ENCODE data around the gene ZNF444. TPM values are rescaled to one million over a fixed set of nuclear protein-coding genes. Genes with fewer than 3 reads are reported as not detected.

The ZNF444 gene
- total and polyA plus RNA-seq, 2 donors (not counting 3 experiments of a cell fraction or from before 2014, with no cell fraction given): 37.2 to 41.7 TPM

DNA sequence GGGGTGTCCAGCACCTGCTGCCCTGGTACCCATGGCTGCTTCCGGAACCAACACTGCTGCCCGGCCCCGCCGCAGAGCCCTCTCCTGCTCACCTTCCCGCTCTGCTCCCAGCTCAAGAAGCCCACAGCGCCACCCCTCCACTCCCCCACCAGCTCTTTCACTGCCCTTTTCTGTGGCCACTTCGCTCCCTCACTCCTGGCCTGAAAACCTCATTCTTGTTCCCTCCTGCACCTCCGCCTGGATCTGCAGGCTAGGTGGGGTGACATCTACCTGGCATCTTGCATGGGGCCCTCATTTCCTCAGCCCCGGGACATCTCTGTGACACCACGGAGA is 26.3 kb upstream of the ZNF444 start:
- BruUV-seq (replicated peaks): no TSS peak
- H3K79me2 ChIP-seq (ENCODE audit: control insufficient read depth, insufficient read depth, low read length): peaks cover 95% of the 10 kb centered on the region
- no peak overlapping the region for H3K27ac ChIP-seq (ENCODE audit: insufficient read depth, low read depth, low read length)
- intact Hi-C loops (cut with micrococcal nuclease): no loop called here
- no peaks in the 10 kb centered on the region for H3K27me3 ChIP-seq (ENCODE audit: control insufficient read depth in 2 of 2, insufficient read depth in 2 of 2, low read length in 2 of 2)
- dilution Hi-C loops (cut with MboI; ENCODE audit: extremely low pct_ligation_motif_present, low sequenced_read_pairs): no loop called here
- H3K9me1 ChIP-seq (replicated peaks; ENCODE audit: control insufficient read depth, extremely low read depth, insufficient read depth, low read length): no peaks in the 10 kb centered on the region
- ChIA-PET CTCF (interaction anchor here (0.9 kb wide), 1 partner anchor 10 kb away, joined by 4 read pairs; no protein-coding TSS in a partner anchor), POLR2A (no interaction called here)
- peaks cover 38% of the 10 kb centered on the region for H3K4me1 ChIP-seq (ENCODE audit: control insufficient read depth, extremely low read depth, insufficient read depth, low read length)
- no peaks in the 10 kb centered on the region for H3K9me3 ChIP-seq (replicated peaks; ENCODE audit: control insufficient read depth, insufficient read depth, low read length)
- H2AFZ ChIP-seq (ENCODE audit: low read depth, low read length): no peak overlapping the region
- H4K20me1 ChIP-seq (replicated peaks; ENCODE audit: control insufficient read depth, extremely low read depth, insufficient read depth, low read length): no peaks in the 10 kb centered on the region
- TF ChIP-seq GATA2 (IDR thresholded peaks at IDR 0.05; ENCODE audit: insufficient read depth, insufficient read length, low read depth, low read length): no peak
- no peak for TF ChIP-seq MAX (IDR thresholded peaks at IDR 0.05; ENCODE audit: insufficient read depth, insufficient read length)
- no peak for TF ChIP-seq CTCF (IDR thresholded peaks at IDR 0.05; ENCODE audit: extremely low read depth in 1 of 2, insufficient read depth in 1 of 2, low read depth in 1 of 2, low read length in 2 of 2)
- H3K4me3 ChIP-seq (replicated peaks in 1 of 3; ENCODE audit: insufficient read depth in 1 of 3, low read depth in 1 of 3, low read length in 3 of 3): no peak overlapping the region
- FAIRE-seq: no peak
- no peak overlapping the region for H3K4me2 ChIP-seq (ENCODE audit: insufficient read depth, low read length)
- no peaks in the 10 kb centered on the region for H3K36me3 ChIP-seq (ENCODE audit: control insufficient read depth in 2 of 2, extremely low read depth in 1 of 2, insufficient read depth in 2 of 2, low read length in 2 of 2)
- no peak for DNase-seq (ENCODE audit: low read depth, low spot score)
- no peak overlapping the region for H3K9ac ChIP-seq (replicated peaks; ENCODE audit: extremely low read depth, insufficient read depth, low read length)

DNA sequence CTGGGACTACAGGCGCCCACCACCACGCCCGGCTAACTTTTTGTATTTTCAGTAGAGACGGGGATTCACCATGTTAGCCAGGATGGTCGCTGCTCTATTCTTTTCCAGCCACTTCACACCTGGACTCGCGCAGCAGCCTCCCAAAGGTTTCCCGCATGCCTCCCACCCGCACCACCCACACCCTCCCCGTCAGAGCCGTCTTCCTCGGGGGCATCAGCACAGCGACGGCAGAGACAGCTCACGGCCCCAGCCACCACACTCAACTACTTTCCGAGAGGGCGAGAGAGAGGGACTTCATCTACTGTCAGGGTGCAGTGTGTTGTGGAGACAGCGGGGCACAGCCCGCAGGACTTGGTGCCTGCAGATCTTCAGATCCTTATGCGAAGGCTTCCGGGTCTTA is 25.6 kb upstream of the ZNF444 start:
- CTCF ChIA-PET: no interaction called here
- Histone ChIP-seq H3K9me3 (replicated peaks; ENCODE audit: control insufficient read depth, insufficient read depth, low read length) (no peaks in the 10 kb centered on the region), H3K9ac (replicated peaks; ENCODE audit: extremely low read depth, insufficient read depth, low read length) (no peak overlapping the region), H3K27me3 (ENCODE audit: control insufficient read depth in 2 of 2, insufficient read depth in 2 of 2, low read length in 2 of 2) (no peaks in the 10 kb centered on the region), H3K79me2 (ENCODE audit: control insufficient read depth, insufficient read depth, low read length) (peaks cover 92% of the 10 kb centered on the region), H2AFZ (ENCODE audit: low read depth, low read length) (no peak overlapping the region), H3K36me3 (ENCODE audit: control insufficient read depth in 2 of 2, extremely low read depth in 1 of 2, insufficient read depth in 2 of 2, low read length in 2 of 2) (no peaks in the 10 kb centered on the region), H3K4me1 (ENCODE audit: control insufficient read depth, extremely low read depth, insufficient read depth, low read length) (peaks cover 37% of the 10 kb centered on the region), H3K27ac (ENCODE audit: insufficient read depth, low read depth, low read length) (no peak overlapping the region), H3K9me1 (replicated peaks; ENCODE audit: control insufficient read depth, extremely low read depth, insufficient read depth, low read length) (no peaks in the 10 kb centered on the region), H4K20me1 (replicated peaks; ENCODE audit: control insufficient read depth, extremely low read depth, insufficient read depth, low read length) (no peaks in the 10 kb centered on the region), H3K4me2 (ENCODE audit: insufficient read depth, low read length) (no peak overlapping the region), H3K4me3 (replicated peaks in 1 of 3; ENCODE audit: insufficient read depth in 1 of 3, low read depth in 1 of 3, low read length in 3 of 3) (no peak overlapping the region)
- TF ChIP-seq EZH2 (IDR thresholded peaks at IDR 0.05; ENCODE audit: borderline replicate concordance, low read depth, low read length, severe bottlenecking) (no peak), GATA2 (IDR thresholded peaks at IDR 0.05; ENCODE audit: insufficient read depth, insufficient read length, low read depth, low read length) (no peak), FOS (IDR thresholded peaks at IDR 0.05; ENCODE audit: borderline replicate concordance, insufficient read depth, low read length) (no peak), MAX (IDR thresholded peaks at IDR 0.05; ENCODE audit: insufficient read depth, insufficient read length) (no peak), MYC (IDR thresholded peaks at IDR 0.05; ENCODE audit: low read depth, low read length) (no peak), POLR2A (IDR thresholded peaks at IDR 0.05; ENCODE audit: low read depth, low read length) (no peak), JUN (IDR thresholded peaks at IDR 0.05; ENCODE audit: borderline replicate concordance, insufficient read depth, insufficient read length, low read depth) (no peak), CTCF (IDR thresholded peaks at IDR 0.05; ENCODE audit: extremely low read depth in 1 of 2, insufficient read depth in 1 of 2, low read depth in 1 of 2, low read length in 2 of 2) (no peak), POLR2AphosphoS5 (IDR thresholded peaks at IDR 0.05; ENCODE audit: insufficient read depth, low read depth, low read length) (no peak)
- POLR2A ChIA-PET: no interaction called here
- no TSS peak for BruUV-seq (replicated peaks)
- DNase-seq (ENCODE audit: low read depth, low spot score): no peak
- intact Hi-C loops (cut with micrococcal nuclease): no loop called here
- dilution Hi-C loops (cut with MboI; ENCODE audit: extremely low pct_ligation_motif_present, low sequenced_read_pairs): no loop called here
- FAIRE-seq: no peak

All from endothelial cell of umbilical vein (primary cell).